Fibroblast of the aortic adventitia (primary cell): Measurements from ENCODE around the gene OR2AJ1. TPM values are rescaled to one million over a fixed set of nuclear protein-coding genes. Genes with fewer than 3 reads are reported as not detected.

Experiments used
- DNase-seq: peaks from one replicate; pipeline ENCODE4 v3.0.0-alpha.2; 2010; ENCODE audit warnings: low read depth
- H3K4me3 ChIP-seq: 2 replicates; pipeline ENCODE4 v1.5.1; 2011; ENCODE audit warnings: low read depth, mild to moderate bottlenecking, control low read depth, low read length, moderate library complexity
- CTCF ChIP-seq: IDR thresholded peaks from 2 replicates; pipeline ENCODE4 v1.5.1; 2011; ENCODE audit warnings: mild to moderate bottlenecking, low read length, control low read depth, inconsistent platforms; ENCODE audit not compliant: insufficient read depth
- total RNA-seq: library from RNA; depleted of rRNA; stranded (reverse); fragments of >200 nt; gene quantifications from 2 replicates; pipeline ENCODE4 v1.2.3, GENCODE V29; 2012; ENCODE audit warnings: low replicate concordance

Gene OR2AJ1
- total RNA-seq, 1 donor: not detected

GRCh38 chr1:247905181-247905580 lies 19.5 kb upstream of the OR2AJ1 start:
- no peak overlapping the region for H3K4me3 ChIP-seq
- TF ChIP-seq CTCF: no peak
- DNase-seq: no peak

- no peak overlapping the region for H3K4me3 ChIP-seq
- no peak for DNase-seq
- TF ChIP-seq CTCF: no peak
These were observed 18.7 kb upstream of the OR2AJ1 start for GRCh38 chr1:247905910-247906503.

- no peak for TF ChIP-seq CTCF
- H3K4me3 ChIP-seq: no peak overlapping the region
- peak; percentile 10 for DNase-seq
These were observed 18.1 kb upstream of the OR2AJ1 start for GRCh38 chr1:247906504-247907047.

GRCh38 chr1:247908766-247909165 lies 15.9 kb upstream of the OR2AJ1 start:
- H3K4me3 ChIP-seq: no peak overlapping the region
- DNase-seq: no peak
- TF ChIP-seq CTCF: no peak

GRCh38 chr1:247913786-247914185 lies 10.9 kb upstream of the OR2AJ1 start:
- DNase-seq: no peak
- H3K4me3 ChIP-seq: no peak overlapping the region
- TF ChIP-seq CTCF: no peak

- DNase-seq: no peak
- H3K4me3 ChIP-seq: no peak overlapping the region
- no peak for TF ChIP-seq CTCF
These were observed 9.6 kb upstream of the OR2AJ1 start for GRCh38 chr1:247914941-247915662.
